Stimulated activated CD8-positive, alpha-beta memory T cell treated with anti-CD3 and anti-CD28 coated beads, Interleukin-7, amount 100 ng/mL, for 24 hours (primary cell): ENCODE data around the gene TP53BP2.

Experiments used
- DNase-seq: peaks from one replicate; pipeline ENCODE4 v3.0.0-alpha.2; 2020; ENCODE audit warnings: low read depth

The TP53BP2 gene

GRCh38 chr1:223796210-223796609 is 49.5 kb downstream of the TP53BP2 start:
- no peak for DNase-seq

- no peak for DNase-seq
Observed at GRCh38 chr1:223794136-223794880, 51.4 kb downstream of the TP53BP2 start.

GRCh38 chr1:223793716-223794115 is 52.0 kb downstream of the TP53BP2 start:
- no peak for DNase-seq

GRCh38 chr1:223792046-223792445 is 53.7 kb downstream of the TP53BP2 start:
- DNase-seq = no peak

DNA sequence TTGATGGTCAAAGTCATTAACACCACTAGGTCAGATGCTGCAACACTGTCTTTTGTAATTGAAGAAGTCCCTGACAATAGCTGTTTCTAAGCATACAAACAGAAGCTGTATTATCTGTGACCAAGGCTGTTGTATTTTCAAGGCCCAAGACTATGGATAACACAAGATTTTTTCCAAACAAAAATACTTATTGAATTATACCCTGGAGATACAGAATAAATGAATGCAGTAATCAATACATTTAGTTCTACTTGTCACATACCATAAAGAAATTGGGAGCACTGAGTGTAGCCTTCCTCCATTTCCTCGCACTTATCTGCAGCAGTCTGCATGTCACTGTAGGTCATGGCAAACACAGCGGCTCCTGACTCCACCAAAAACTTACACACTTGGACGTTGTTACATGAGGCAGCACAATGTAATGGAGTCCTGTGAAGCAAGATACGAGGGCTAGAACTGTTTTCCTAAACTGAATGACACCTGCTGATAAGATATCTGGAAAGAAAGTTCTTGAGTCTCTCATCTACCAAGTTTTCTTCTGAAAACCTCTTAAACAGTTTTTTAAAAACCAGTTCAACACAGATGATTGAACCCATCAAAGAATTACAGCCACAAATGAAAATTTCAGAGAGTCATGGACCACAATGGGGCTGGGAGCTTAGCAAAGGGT is 56.9 kb downstream of the TP53BP2 start:
- DNase-seq = no peak

DNA sequence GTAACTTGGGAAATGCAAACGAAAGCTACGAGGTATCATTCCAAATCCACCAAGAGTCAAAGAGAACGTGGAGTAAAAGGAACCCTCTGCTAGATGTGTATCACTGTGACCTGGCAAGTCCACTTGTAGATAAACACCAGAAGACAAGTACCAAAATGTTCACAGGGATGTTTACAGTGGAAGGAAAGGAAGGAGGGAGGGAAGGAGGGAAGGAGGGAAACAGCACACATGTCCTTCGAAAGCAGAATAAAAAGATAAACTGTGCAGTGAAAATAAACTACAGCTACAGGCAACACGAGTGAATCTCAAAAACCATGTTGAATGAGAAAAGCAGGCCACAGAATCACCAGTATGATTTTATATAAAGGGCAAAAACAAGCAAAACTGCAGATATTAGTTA is 59.9 kb downstream of the TP53BP2 start:
- no peak for DNase-seq

GRCh38 chr1:223784541-223784940 is 61.2 kb downstream of the TP53BP2 start:
- no peak for DNase-seq

GRCh38 chr1:223783676-223784075 is 62.1 kb downstream of the TP53BP2 start:
- no peak for DNase-seq

DNA sequence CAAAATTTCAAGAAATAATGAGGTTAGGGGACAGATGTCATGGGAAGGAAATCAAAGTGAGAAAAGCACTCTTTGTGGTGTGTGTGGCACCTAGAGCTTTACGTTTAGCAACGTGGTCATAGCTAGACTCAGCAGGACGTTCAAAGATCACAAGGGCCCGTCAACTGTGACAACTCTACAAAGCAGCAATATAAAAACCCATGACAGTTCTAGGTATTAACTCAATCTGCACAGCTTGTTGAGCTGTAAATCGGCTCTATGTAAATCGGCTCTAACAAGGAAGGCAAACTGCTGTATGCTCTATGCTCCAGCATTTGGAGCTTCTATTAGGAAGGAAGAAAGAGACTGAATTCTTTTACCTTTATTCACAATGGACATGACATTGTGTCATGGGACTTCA is 64.8 kb downstream of the TP53BP2 start:
- DNase-seq = no peak

DNA sequence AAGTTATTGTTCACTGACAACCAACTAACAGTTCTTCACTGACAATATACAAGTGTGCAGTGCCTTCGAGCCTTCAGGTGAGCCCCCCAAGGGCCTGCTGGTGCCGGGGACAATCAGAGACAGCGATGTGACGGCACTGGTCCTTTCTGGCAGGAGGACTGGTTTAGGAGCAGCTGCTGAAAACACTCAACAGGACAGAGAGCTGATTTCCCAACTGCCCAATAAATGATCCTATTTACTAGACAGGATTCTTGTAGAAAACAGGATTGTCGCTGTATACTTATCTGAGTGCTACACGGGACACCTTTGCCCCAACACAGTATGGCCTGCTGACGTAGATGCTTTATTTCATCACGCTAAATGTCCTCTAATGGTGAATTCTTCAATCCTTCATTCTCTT is 65.4 kb downstream of the TP53BP2 start:
- DNase-seq = no peak

DNA sequence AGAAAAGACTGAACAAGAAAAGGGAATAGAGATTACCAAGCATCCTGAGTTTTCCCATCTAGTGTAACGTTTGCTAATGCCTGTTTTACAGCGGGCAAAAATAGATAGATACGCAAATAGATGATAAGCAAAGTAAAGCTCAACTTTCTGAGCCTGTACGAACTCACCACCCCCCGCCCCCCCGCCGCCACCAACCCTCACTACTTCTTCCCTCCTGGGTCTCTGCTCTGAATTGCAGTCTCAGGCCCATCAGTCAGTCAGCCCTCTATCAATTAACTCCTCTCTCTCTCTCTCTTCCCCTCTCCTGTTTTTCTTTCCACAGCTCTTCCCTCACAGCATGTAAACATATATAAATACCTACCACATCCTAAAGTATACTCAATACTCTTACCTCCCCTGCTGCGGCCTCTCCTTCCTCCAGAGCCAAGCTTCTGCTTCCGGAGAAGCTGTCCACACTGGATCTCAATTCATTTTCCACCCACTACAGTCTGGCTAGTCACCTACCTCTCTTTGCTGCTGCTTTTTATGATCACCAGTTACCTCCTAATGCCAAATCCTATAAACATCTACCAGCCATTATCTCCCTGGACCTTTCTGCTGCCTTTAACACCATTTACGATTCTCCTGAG is 68.8 kb downstream of the TP53BP2 start:
- no peak for DNase-seq

DNA sequence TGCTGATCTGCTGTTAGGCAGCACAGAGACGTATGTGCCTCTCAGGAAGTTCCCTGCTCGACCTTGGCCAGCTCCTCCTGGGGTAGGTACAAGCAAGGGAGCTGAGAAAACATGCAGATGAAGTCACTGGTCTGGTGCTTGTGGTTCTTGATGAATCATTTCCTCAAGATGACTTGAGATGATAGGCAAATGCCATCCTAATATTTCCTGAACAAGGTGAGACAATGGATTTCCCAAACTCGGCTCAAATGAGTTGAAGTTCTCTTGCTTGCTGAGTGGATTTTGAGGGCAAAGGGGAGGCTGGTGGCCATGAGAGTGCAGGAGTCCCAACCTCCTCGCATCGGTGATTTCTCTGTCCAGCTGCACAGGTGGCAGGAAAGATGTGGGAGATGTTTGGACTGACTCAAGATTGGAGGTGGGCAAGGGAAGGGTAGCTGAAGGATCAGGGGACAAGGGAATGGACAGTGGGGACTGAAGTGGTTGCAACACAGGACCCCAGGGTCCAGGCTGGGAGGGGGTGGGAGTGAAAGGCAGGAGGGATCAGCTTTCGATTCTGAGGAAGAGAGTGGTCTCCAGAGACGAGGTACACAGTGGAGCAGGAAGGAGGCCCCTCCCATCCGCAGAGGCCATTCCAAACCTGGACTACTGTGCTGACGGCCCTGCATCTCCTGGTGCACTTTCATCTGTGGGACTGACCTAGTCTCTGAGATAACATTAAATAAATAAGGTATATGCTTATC is 69.5 kb downstream of the TP53BP2 start:
- DNase-seq = no peak

DNA sequence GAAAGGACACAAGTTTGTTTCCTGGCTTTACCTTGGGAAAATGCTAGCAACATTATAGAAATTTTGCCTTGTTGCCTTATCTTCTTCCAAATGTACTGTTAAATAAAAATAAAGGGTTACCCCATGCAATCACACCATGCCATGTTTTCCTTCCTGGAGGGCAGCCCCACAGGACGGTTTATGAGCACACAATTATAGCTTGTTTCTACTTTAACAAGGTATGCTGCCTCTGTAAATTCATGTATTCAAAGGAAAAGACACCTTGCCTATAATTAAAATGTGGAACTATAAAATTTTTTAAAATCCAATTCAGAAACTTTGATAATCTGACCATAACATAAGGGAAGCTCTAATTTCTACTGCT is 70.1 kb downstream of the TP53BP2 start:
- DNase-seq = no peak

DNA sequence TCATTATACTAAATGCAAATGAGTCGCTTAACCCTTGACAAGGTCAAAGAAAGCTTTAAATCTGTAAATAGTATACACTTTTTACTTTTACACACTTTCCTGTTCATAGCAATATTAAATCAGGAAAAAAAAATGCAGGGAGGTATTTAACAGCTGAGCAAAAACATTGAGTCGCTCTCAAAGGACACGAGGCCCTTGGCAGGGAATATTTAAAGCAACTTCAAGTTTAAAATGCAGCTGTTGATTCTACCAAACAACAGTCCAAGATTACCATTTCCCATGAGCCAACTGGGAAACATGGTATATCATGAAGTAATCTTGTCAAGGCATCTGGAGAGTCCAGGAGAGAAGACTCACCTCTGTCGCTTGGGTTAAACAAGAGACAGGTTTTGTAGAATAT is 70.7 kb downstream of the TP53BP2 start:
- DNase-seq = no peak

DNA sequence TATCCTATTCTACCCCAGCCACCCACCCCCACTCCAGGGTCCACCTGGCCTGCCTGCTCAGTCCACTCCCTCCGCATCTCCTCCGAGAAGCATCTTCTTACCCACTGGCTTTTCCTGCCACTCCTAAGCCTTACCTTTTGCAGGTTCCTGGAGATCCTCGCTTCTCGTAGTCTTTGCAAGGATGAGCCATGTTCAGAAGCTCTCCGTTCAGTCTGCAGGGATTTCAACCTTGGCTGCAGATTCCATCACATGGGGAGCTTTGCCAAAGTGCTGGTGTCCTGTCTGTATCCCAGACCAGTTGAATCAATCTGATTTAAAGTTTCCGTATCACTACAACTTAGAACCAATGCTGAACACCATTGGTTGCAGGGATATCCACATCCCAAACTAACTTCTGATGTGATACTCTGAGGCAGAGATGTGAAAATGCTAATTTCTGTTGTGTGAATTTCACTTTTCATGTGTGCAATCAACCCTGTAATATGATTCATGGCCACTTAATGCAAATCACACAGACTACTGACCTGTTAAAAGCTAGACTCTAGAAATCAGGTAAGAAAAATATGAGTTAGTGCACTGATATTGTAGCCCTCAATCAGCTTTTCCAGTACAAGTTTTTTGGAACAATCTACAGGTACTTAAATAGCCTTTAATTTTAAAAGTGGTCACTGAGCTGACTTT is 71.5 kb downstream of the TP53BP2 start:
- no peak for DNase-seq

DNA sequence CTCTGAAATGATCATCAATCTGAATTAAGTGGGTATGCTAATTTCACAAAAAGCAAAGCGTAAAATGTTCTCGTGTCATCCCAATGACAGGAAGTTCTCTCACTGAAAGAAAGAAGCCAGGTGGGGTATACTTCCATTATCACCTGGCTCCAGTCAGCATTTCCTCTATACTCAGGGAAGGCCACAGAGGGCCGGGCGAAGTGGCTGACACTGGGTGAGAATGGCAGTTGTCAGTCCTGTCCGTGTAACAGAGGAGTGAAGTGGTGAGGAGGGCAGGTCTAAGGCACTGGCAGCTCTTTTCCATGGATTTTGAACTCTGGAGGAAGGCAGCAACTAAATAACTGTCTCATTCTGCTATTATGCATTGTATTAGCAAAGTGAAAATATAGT is 73.0 kb downstream of the TP53BP2 start:
- no peak for DNase-seq

DNA sequence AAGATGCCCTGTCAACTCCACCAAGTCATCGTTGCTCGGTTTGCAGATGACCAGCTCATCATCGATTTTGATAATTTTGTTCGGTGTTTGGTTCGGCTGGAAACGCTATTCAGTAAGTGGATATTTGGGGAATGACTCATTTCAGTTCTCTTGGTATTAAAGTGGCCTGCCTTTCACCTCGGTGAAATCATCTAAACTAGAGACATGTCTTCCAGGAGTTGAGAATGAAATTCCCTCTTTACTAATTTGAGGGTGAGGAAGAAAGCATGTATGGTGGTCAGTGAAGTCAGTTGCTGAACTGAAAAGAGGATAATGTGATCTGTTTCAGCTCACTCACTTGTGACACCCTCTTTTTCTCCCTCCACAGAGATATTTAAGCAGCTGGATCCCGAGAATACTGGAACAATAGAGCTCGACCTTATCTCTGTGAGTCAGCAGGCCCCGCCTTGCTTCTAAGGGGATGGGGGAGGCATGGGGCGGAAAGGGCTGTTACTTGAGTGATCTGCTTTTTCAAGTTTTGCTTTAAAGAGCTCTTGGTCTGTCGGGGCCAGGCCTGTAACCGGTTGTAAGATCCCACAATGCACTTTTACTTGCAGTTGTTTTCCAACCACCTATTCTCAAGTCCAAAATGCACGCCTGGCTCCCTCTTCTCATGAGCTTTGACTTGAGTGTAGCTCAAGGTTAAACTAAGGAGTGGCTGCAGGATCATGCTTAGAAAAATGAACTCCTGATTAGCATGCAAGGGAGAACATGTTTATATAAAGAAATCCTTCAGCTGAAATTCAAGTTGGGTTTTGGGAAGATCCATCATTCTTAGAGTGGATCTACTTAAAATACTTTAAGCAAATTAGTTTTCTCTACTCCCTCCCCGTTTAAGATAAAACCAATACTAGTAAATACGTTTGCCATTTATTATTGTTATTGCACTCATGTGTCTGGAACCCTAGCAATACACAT is 73.7 kb downstream of the TP53BP2 start:
- no peak for DNase-seq

DNA sequence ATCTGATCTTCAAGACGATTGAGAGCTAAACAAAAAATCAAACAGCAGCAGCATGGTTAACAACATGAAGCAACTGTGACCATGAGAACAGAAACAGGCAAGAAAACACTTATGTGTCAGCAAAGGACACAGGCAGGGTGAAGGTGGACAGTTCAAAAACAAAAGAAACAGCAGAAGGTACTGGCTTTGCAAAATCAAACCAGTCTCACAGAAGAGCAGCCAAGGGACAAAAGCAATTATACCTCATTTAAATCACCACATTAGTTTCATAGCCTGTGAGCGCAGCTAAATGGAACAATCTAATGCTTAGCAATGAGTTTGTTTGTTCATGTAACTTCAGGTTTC is 74.3 kb downstream of the TP53BP2 start:
- no peak for DNase-seq

- no peak for DNase-seq
Observed at GRCh38 chr1:223770621-223771315, 75.0 kb downstream of the TP53BP2 start.

DNA sequence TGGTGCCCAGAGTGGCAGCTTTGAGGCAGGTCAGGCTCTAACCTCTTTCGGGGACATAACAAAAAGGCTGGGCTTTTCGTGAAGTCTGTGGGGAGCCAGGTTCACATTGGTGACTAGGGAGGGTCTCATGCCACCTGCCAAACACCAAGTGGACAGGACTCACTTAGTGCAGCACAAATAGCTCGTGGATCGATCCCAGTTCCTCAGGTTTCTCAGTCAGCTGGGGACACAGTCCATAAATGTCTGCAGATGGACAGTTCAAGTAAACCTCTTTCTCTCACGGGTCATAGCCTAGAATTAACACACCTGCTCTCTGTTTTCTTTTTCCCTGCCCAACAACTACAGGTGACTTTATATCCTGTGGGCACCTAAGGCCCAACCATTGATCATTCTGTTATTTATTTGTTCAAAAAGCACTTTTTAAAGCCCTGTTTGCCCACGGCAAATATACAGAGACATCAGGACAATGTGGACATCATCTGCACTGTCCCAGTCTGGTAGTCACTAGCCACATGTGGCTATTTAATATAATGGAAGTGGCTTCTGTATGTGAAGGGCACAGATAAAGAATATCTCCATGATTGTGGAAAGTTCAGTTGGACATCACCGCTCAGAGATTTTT is 79.9 kb downstream of the TP53BP2 start:
- DNase-seq = no peak
